Natural killer cell (primary cell): Measurements from ENCODE around the gene MRM3. TPM values are rescaled to one million over a fixed set of nuclear protein-coding genes. Genes with fewer than 3 reads are reported as not detected.

Experiments
- ATAC-seq, 3 donors: fragments of 150-1000 bp in 2 of 3; fragments of 200-7000 bp in 1 of 3; cut with Tn5 transposase; 1 replicate in 1 of 3; 2 replicates in 2 of 3; pipeline ENCODE4 v1.10.0; 2021; ENCODE audit warnings: mild to moderate bottlenecking in 2 of 3, moderate library complexity in 2 of 3
- DNase-seq, 2 donors: peaks; one replicate each; pipeline versions ENCODE4 v3.0.0 to v3.0.0-alpha.2; 2013 to 2021; ENCODE audit warnings: mixed read lengths in 1 of 2
- H3K27ac ChIP-seq: one replicate; pipeline ENCODE4 v1.5.1; 2013; ENCODE audit warnings: mild to moderate bottlenecking, low read length
- H3K27me3 ChIP-seq: one replicate; pipeline ENCODE4 v1.6.1; 2013; ENCODE audit warnings: low read length; ENCODE audit not compliant: control insufficient read depth, insufficient read depth
- H3K36me3 ChIP-seq: one replicate; pipeline ENCODE4 v1.6.1; 2013; ENCODE audit warnings: low read length; ENCODE audit not compliant: control insufficient read depth, insufficient read depth
- H3K4me1 ChIP-seq: one replicate; pipeline ENCODE4 v1.6.1; 2013; ENCODE audit warnings: low read length; ENCODE audit not compliant: control insufficient read depth, insufficient read depth
- H3K4me3 ChIP-seq: one replicate; pipeline ENCODE4 v1.5.1; 2013; ENCODE audit warnings: low read length
- H3K9me3 ChIP-seq: one replicate; pipeline ENCODE4 v1.6.1; 2013; ENCODE audit warnings: low read length; ENCODE audit not compliant: control insufficient read depth, insufficient read depth
- H3K27ac Mint-ChIP-seq, 2 donors: one replicate each; pipeline ENCODE4 v1.8.0; 2022; ENCODE audit warnings: mild to moderate bottlenecking in 2 of 2, mixed read lengths in 2 of 2, moderate library complexity in 1 of 2
- H3K27me3 Mint-ChIP-seq, 2 donors: one replicate each; pipeline ENCODE4 v1.8.0; 2022; ENCODE audit warnings: low read depth in 2 of 2, mixed read lengths in 2 of 2
- H3K36me3 Mint-ChIP-seq: one replicate; pipeline ENCODE4 v1.8.0; 2022; ENCODE audit warnings: mixed read lengths
- H3K4me1 Mint-ChIP-seq, 2 donors: one replicate each; pipeline ENCODE4 v1.8.0; 2022; ENCODE audit warnings: mixed read lengths in 2 of 2
- H3K4me3 Mint-ChIP-seq: one replicate; pipeline ENCODE4 v1.8.0; 2022; ENCODE audit warnings: mild to moderate bottlenecking, moderate library complexity, mixed read lengths
- H3K9me3 Mint-ChIP-seq, 2 donors: one replicate each; pipeline ENCODE4 v1.8.0; 2022; ENCODE audit warnings: mixed read lengths in 2 of 2
- WGBS: methylation state at CpG from one replicate; pipeline ENCODE4 v1.1.7; 2013; ENCODE audit warnings: missing lambda C conversion rate; ENCODE audit not compliant: insufficient coverage; 5-methylcytosine and 5-hydroxymethylcytosine counted together
- intact Hi-C: fragments of 100-400 bp; cut with micrococcal nuclease; formaldehyde crosslinking; loops from one replicate; pipeline ENCODE4 v1.14.2; 2022
- total RNA-seq, 4 donors: library from RNA; stranded (reverse); fragments of 120-200 nt in 1 of 4; gene quantifications; one replicate each; pipeline versions ENCODE4 v1.2.3 to v1.2.4, GENCODE V29; 2013 to 2022
- TF ChIP-seq, protein P1 (sequence below): fragments of 200-600 bp; IDR thresholded peaks from one replicate; pipeline ENCODE4 v1.8.0; 2022; ENCODE audit warnings: antibody characterized with exemption

The MRM3 gene
- total RNA-seq, 3 donors from 2014 or later (not counting 1 experiment from before 2014, with no cell fraction given), result 24.3 to 32.2 (median 31.9) TPM

- Histone ChIP-seq H3K27me3 (no peaks in the 10 kb centered on the region), H3K27ac (no peak overlapping the region), H3K4me1 (no peaks in the 10 kb centered on the region), H3K36me3 (no peaks in the 10 kb centered on the region), H3K9me3 (no peaks in the 10 kb centered on the region), H3K4me3 (no peak overlapping the region)
- WGBS, result 92% methylated on average over 9 of the region's 9 CpGs
- DNase-seq, result no peak
- no peaks in the 10 kb centered on the region for H3K4me1 Mint-ChIP-seq
- H3K9me3 Mint-ChIP-seq, result no peaks in the 10 kb centered on the region
- no peak for ATAC-seq
- intact Hi-C loops, result no loop called here
- no peak overlapping the region for H3K27ac Mint-ChIP-seq
- no peaks in the 10 kb centered on the region for H3K36me3 Mint-ChIP-seq
- peaks cover 0 to 2% of the 10 kb centered on the region in 2 donors for H3K27me3 Mint-ChIP-seq
- no peak overlapping the region for H3K4me3 Mint-ChIP-seq
- TF ChIP-seq, protein P1, sequence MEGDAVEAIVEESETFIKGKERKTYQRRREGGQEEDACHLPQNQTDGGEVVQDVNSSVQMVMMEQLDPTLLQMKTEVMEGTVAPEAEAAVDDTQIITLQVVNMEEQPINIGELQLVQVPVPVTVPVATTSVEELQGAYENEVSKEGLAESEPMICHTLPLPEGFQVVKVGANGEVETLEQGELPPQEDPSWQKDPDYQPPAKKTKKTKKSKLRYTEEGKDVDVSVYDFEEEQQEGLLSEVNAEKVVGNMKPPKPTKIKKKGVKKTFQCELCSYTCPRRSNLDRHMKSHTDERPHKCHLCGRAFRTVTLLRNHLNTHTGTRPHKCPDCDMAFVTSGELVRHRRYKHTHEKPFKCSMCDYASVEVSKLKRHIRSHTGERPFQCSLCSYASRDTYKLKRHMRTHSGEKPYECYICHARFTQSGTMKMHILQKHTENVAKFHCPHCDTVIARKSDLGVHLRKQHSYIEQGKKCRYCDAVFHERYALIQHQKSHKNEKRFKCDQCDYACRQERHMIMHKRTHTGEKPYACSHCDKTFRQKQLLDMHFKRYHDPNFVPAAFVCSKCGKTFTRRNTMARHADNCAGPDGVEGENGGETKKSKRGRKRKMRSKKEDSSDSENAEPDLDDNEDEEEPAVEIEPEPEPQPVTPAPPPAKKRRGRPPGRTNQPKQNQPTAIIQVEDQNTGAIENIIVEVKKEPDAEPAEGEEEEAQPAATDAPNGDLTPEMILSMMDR, result no peak
These were observed 54.0 kb downstream of the MRM3 start for GRCh38 chr17:836151-836550.

DNA sequence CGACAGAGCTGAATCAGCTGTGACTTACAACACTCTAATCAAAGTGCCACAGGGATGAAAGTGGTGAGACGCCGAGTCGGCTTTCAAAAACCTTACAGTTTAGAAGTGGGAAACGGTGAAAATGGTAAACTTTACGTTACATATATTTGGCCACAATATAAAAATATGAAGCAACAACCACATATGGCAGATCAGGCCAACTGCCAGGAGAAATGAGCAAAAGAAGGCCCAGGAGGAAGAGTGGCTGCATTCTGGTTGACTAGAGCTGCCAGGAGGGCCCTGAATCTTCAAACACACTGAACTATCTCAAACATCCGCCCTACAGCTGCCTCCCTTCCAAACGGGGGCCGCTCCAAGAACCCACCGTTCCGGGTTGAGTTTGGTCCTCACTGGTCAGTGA is 56.3 kb downstream of the MRM3 start:
- WGBS, result 88% methylated on average over 11 of the region's 11 CpGs
- DNase-seq (no peak), ATAC-seq (no peak)
- Mint-ChIP-seq H3K9me3 (no peaks in the 10 kb centered on the region), H3K4me1 (no peaks in the 10 kb centered on the region), H3K4me3 (no peak overlapping the region), H3K27ac (no peak overlapping the region), H3K27me3 (peaks cover 0 to 5% of the 10 kb centered on the region in 2 donors), H3K36me3 (no peaks in the 10 kb centered on the region)
- no peaks in the 10 kb centered on the region for H3K27me3 ChIP-seq
- H3K36me3 ChIP-seq, result no peaks in the 10 kb centered on the region
- H3K4me3 ChIP-seq, result no peak overlapping the region
- H3K27ac ChIP-seq, result no peak overlapping the region
- no peaks in the 10 kb centered on the region for H3K9me3 ChIP-seq
- no peaks in the 10 kb centered on the region for H3K4me1 ChIP-seq
- TF ChIP-seq, protein P1, result no peak
- intact Hi-C loops, result no loop called here

GRCh38 chr17:841313-841712 is 59.2 kb downstream of the MRM3 start:
- Mint-ChIP-seq H3K4me3 (no peak overlapping the region), H3K27me3 (peaks cover 10 to 12% of the 10 kb centered on the region in 2 donors), H3K27ac (no peak overlapping the region), H3K4me1 (no peaks in the 10 kb centered on the region), H3K36me3 (no peaks in the 10 kb centered on the region), H3K9me3 (no peaks in the 10 kb centered on the region)
- ATAC-seq, result no peak
- H3K4me1 ChIP-seq, result no peaks in the 10 kb centered on the region
- peaks cover 5% of the 10 kb centered on the region for H3K27me3 ChIP-seq
- TF ChIP-seq, protein P1, result no peak
- no peaks in the 10 kb centered on the region for H3K36me3 ChIP-seq
- WGBS, result 78% methylated on average over 33 of the region's 33 CpGs
- no peaks in the 10 kb centered on the region for H3K9me3 ChIP-seq
- no peak for DNase-seq
- no peak overlapping the region for H3K4me3 ChIP-seq
- no peak overlapping the region for H3K27ac ChIP-seq
- intact Hi-C loops, result no loop called here

Other genes starting within 250 kb of the MRM3 start
- gene VPS53, start 67.5 kb upstream of the MRM3 start, total RNA-seq, result 100 to 1,000 TPM in 1 of 3 donors, 10 to 100 TPM in 2; 82.8 to 102 (median 89.1) TPM
- 1 to 10 TPM in 2 of 3 donors, under 1 TPM in 1; 0.75 to 3.1 (median 1.8) TPM for gene TLCD3A, start 49.8 kb upstream of the MRM3 start, total RNA-seq
- gene GEMIN4, start 30.1 kb upstream of the MRM3 start, total RNA-seq, result 10 to 100 TPM; 13.7 to 17.1 (median 13.7) TPM
- gene GLOD4, start 73 bp upstream of the MRM3 start, total RNA-seq, result 10 to 100 TPM; 62.5 to 67.1 (median 63.5) TPM
- gene NXN, start 197.4 kb downstream of the MRM3 start, total RNA-seq, result under 1 TPM in 2 of 3 donors, not detected in 1; 0.14 to 0.55 TPM
- 10 to 100 TPM in 1 of 3 donors, 1 to 10 TPM in 2; 7.8 to 11.3 (median 8.9) TPM for gene TIMM22, start 214.8 kb downstream of the MRM3 start, total RNA-seq